Measurements from ENCODE around the gene GHRL. TPM values are rescaled to one million over a fixed set of nuclear protein-coding genes. Genes with fewer than 3 reads are reported as not detected.
"Not testable (repeated sequence)": the region's sequence is repeated elsewhere in the genome, so short reads cannot be mapped to it uniquely, and the experiment has no call there.

The GHRL gene
- total RNA-seq, 3 donors from 2014 or later (not counting 1 experiment from before 2014, with no cell fraction given) = 1.4 to 2.6 (median 1.5) TPM

DNA sequence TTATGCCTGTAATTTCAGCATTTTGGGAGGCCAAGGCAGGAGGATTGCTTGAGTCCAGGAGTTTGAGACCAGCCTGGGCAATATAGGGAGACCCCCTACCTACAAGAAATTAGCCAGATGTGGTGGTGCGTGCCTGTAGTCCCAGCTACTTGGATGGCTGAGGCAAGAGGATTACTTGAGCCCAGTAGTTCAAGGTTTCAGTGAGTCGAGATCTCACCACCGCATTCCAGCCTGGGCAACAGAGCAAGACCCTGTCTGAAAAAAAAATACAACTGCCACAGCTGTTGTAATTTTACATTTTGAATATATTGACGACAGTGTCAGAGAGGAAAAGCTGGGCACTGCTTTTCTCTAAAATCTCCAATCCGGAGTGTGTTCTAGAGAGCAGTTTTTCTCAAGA is 23.3 kb downstream of the GHRL start:
- Histone ChIP-seq H3K4me1 (ENCODE audit: control insufficient read depth, insufficient read depth, low read length) (peaks cover 17% of the 10 kb centered on the region), H3K27ac (ENCODE audit: low read length) (no peak overlapping the region), H3K27me3 (ENCODE audit: control insufficient read depth, insufficient read depth, low read length) (no peaks in the 10 kb centered on the region), H3K4me3 (ENCODE audit: low read length) (no peak overlapping the region), H3K36me3 (ENCODE audit: control insufficient read depth, insufficient read depth, low read length) (peaks cover 53% of the 10 kb centered on the region), H3K9me3 (ENCODE audit: control insufficient read depth, insufficient read depth, low read length) (no peaks in the 10 kb centered on the region)
- Mint-ChIP-seq H3K27me3 (ENCODE audit: low read depth in 2 of 2) (no peaks in the 10 kb centered on the region), H3K9me3 (no peaks in the 10 kb centered on the region), H3K27ac (peak overlapping the region; percentile 36 to 81), H3K36me3 (no peaks in the 10 kb centered on the region), H3K4me1 (peaks cover 60 to 62% of the 10 kb centered on the region in 2 donors), H3K4me3 (no peak overlapping the region)
- WGBS (ENCODE audit: insufficient coverage) = 97% methylated on average over 5 of the region's 5 CpGs
- TF ChIP-seq, protein P1, sequence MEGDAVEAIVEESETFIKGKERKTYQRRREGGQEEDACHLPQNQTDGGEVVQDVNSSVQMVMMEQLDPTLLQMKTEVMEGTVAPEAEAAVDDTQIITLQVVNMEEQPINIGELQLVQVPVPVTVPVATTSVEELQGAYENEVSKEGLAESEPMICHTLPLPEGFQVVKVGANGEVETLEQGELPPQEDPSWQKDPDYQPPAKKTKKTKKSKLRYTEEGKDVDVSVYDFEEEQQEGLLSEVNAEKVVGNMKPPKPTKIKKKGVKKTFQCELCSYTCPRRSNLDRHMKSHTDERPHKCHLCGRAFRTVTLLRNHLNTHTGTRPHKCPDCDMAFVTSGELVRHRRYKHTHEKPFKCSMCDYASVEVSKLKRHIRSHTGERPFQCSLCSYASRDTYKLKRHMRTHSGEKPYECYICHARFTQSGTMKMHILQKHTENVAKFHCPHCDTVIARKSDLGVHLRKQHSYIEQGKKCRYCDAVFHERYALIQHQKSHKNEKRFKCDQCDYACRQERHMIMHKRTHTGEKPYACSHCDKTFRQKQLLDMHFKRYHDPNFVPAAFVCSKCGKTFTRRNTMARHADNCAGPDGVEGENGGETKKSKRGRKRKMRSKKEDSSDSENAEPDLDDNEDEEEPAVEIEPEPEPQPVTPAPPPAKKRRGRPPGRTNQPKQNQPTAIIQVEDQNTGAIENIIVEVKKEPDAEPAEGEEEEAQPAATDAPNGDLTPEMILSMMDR (IDR thresholded peaks at IDR 0.05) = no peak
- no peak for DNase-seq
- intact Hi-C loops (cut with micrococcal nuclease) = no loop called here
- no peak for ATAC-seq

DNA sequence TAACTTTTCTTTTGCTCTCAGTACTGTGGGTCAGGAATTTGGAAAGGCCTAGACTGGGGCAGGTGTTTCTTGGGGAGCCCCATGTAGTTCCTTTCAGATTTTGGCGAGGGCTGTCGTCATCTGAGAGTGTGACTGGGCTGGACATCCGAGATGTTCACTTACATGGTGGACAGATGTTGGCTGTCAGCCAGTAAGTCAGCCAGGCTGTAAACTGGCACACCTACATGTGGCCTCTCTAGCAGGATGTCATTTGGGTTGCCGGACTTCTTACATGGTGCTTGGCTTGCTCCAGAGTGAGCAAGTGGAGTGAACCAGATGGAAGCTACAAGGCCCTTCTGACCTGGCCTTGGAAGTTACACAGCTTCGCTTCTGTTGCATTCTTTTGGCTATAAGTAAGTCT is 23.8 kb downstream of the GHRL start:
- no peak overlapping the region for H3K4me3 ChIP-seq (ENCODE audit: low read length)
- peaks cover under 1% of the 10 kb centered on the region for H3K36me3 Mint-ChIP-seq
- H3K27ac Mint-ChIP-seq = peak overlapping the region; percentile 36 to 81
- H3K4me3 Mint-ChIP-seq = no peak overlapping the region
- no peaks in the 10 kb centered on the region for H3K9me3 Mint-ChIP-seq
- intact Hi-C loops (cut with micrococcal nuclease) = no loop called here
- no peaks in the 10 kb centered on the region for H3K27me3 ChIP-seq (ENCODE audit: control insufficient read depth, insufficient read depth, low read length)
- TF ChIP-seq, protein P1 (IDR thresholded peaks at IDR 0.05) = no peak
- ATAC-seq (no peak), DNase-seq (no peak)
- H3K4me1 ChIP-seq (ENCODE audit: control insufficient read depth, insufficient read depth, low read length) = peaks cover 20% of the 10 kb centered on the region
- WGBS (ENCODE audit: insufficient coverage) = 96% methylated on average over 5 of the region's 5 CpGs
- H3K9me3 ChIP-seq (ENCODE audit: control insufficient read depth, insufficient read depth, low read length) = no peaks in the 10 kb centered on the region
- no peak overlapping the region for H3K27ac ChIP-seq (ENCODE audit: low read length)
- peaks cover 60 to 62% of the 10 kb centered on the region in 2 donors for H3K4me1 Mint-ChIP-seq
- no peaks in the 10 kb centered on the region for H3K27me3 Mint-ChIP-seq (ENCODE audit: low read depth in 2 of 2)
- peaks cover 53% of the 10 kb centered on the region for H3K36me3 ChIP-seq (ENCODE audit: control insufficient read depth, insufficient read depth, low read length)

DNA sequence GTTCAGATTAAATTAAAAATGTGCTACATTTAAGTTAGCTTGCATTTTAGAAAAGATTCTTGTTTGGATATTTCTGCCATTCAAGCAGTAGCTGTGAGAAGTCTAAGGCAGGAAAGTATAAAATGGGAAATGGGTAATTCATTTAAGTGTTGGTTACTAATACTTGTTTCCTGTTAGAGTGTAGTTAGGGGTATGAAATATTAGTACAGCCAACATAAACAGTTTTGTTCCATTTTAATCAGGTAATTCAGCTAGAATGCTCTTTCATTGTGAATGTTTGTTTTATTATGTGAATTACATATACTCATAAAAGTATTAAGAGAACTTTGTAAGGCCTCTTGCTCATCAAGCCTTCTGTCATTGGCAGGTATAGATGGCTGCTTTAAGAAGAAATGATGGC is 24.6 kb downstream of the GHRL start:
- no peak for ATAC-seq
- H3K27ac ChIP-seq (ENCODE audit: low read length) = no peak overlapping the region

DNA sequence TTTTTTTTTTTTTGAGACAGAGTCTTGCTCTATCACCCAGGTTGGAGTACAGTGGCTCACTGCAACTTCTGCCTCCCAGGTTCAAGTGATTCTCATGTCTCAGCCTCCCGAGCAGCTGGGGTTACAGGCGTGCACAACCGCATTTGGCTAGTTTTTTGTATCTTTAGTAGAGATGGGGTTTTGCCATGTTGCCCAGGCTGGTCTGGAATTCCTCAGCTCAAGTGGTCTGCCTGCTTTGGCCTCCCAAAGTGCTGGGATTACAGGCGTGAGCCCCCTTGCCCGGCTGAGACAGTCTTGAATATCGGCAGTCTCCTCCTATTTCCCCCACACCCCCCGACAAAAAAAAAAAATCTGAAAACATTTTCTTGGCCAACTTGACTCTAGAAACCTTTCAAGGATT is 25.8 kb downstream of the GHRL start:
- Mint-ChIP-seq H3K27ac (peak overlapping the region; percentile 74 to 81), H3K36me3 (peaks cover 14% of the 10 kb centered on the region), H3K4me1 (peaks cover 63 to 65% of the 10 kb centered on the region in 2 donors)
- H3K4me3 Mint-ChIP-seq; H3K27ac ChIP-seq (ENCODE audit: low read length); intact Hi-C loops (cut with micrococcal nuclease); ATAC-seq; DNase-seq; H3K9me3 ChIP-seq (ENCODE audit: control insufficient read depth, insufficient read depth, low read length); H3K4me3 ChIP-seq (ENCODE audit: low read length); H3K9me3 Mint-ChIP-seq; H3K27me3 ChIP-seq (ENCODE audit: control insufficient read depth, insufficient read depth, low read length); H3K27me3 Mint-ChIP-seq (ENCODE audit: low read depth in 2 of 2): not testable (repeated sequence)
- WGBS (ENCODE audit: insufficient coverage) = 89% methylated on average over 5 of the region's 7 CpGs
- Histone ChIP-seq H3K4me1 (ENCODE audit: control insufficient read depth, insufficient read depth, low read length) (peaks cover 13% of the 10 kb centered on the region), H3K36me3 (ENCODE audit: control insufficient read depth, insufficient read depth, low read length) (peaks cover 59% of the 10 kb centered on the region)

More for the DNA sequence above, 24.6 kb downstream of the GHRL start:
- Histone ChIP-seq H3K4me1 (ENCODE audit: control insufficient read depth, insufficient read depth, low read length) (peaks cover 20% of the 10 kb centered on the region), H3K27me3 (ENCODE audit: control insufficient read depth, insufficient read depth, low read length) (no peaks in the 10 kb centered on the region), H3K36me3 (ENCODE audit: control insufficient read depth, insufficient read depth, low read length) (peaks cover 59% of the 10 kb centered on the region), H3K9me3 (ENCODE audit: control insufficient read depth, insufficient read depth, low read length) (no peaks in the 10 kb centered on the region), H3K4me3 (ENCODE audit: low read length) (no peak overlapping the region)
- peaks cover 9% of the 10 kb centered on the region for H3K36me3 Mint-ChIP-seq
- no peaks in the 10 kb centered on the region for H3K9me3 Mint-ChIP-seq
- no peaks in the 10 kb centered on the region for H3K27me3 Mint-ChIP-seq (ENCODE audit: low read depth in 2 of 2)
- intact Hi-C loops (cut with micrococcal nuclease) = no loop called here
- H3K4me3 Mint-ChIP-seq = no peak overlapping the region
- TF ChIP-seq, protein P1 (IDR thresholded peaks at IDR 0.05) = no peak
- H3K27ac Mint-ChIP-seq = peak overlapping the region; percentile 74 to 81
- H3K4me1 Mint-ChIP-seq = peaks cover 60 to 62% of the 10 kb centered on the region in 2 donors
- DNase-seq = no peak
